CD1c-positive myeloid dendritic cell (primary cell): ENCODE data around the gene TLR5.

Experiments used
- DNase-seq: peaks from one replicate; pipeline ENCODE4 v3.0.0-alpha.2; 2016; ENCODE audit errors: extremely low spot score

Gene TLR5

DNA sequence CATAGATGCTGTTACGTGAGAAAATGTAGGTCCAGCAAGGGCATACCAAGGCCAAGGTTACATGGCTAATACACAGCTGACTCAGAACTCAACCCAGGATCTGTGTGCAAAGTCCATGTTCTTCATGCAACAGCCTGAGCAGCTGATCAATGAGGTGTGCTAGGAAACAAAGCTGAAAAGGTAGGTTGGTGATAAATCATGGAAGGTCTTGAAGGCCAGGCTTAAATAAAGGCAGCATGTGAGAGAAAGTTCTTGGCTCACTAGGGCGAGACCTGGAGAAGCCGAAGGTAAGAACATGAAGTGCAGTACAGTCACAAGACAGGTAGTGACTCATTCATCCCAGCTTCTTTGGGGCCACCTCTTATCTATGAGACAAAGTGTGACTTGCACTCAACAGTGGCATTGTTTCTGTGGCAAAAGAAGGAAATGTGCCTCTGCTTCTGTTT lies 33.4 kb downstream of the TLR5 start:
- DNase-seq, result no peak

DNA sequence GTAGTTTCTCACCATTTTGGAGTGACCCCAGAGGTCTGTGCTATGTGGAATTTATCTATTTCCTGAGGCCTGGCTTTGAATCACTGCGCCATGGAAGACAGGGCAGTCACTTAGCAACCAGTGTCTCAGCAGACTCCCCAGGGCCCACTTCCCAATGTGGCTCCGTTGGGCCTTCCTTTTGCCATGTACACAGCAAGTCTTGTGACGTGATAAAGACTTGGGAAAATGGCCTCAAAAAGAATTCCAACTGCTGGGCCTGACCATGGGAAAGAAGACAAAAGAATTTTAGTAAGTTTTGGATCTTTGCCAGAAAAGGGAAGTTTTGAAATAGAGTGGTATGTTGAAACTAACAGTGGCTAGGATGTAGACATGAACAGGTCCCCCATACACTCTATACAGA lies 36.2 kb downstream of the TLR5 start:
- no peak for DNase-seq

DNA sequence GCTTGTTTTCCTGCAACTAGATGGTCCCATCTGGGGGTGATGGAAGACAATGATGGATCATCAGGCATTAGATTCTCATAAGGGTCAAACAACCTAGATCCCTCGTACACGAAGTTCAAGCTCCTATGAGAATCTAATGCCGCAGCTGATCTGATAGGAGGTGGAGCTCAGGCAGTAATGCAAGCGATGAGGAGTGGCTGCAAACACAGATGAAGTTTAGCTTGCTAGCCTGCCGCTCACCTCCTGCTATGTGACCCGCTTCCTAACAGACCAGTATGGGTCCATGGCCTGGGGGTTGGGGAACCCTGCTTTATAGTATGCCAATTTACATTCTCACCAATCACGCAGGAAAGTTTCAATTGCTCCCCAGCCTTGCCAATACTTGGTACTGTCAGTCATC lies 37.5 kb downstream of the TLR5 start:
- DNase-seq, result no peak

DNA sequence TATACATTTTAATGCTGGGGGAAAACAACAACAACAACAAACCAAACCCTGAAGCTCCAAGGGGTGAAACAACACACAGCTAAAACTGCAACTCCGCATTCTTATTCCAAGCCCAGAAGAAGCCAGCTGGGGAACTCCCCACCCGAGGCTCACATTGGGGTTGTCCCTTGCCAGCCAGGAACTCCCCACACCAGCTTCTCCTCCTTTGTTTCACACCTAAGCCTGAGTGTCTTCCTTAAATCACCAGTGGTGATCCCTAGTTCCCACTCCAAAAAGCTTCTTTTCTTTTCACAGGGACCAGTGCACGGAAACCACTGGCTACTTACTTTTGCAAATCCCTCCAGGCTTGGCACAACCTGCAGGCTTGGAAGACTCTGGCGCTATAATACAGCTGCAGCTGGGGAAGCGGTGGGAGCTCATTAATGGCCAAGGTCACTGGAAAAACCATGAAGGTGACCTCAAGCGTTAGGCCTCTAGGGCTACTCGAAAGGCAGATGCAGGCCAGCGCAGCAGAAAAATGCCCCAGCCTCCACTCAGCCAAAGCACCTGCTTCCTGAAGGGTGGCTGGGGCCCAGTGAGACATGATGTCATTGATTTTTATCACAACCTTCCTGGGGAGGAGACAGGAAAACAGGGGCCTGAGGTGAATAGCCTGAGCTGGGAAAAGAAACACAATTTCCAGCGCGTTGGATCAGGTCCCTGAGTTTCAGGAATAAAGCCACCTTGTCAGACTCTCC lies 40.1 kb downstream of the TLR5 start:
- DNase-seq, result no peak

DNA sequence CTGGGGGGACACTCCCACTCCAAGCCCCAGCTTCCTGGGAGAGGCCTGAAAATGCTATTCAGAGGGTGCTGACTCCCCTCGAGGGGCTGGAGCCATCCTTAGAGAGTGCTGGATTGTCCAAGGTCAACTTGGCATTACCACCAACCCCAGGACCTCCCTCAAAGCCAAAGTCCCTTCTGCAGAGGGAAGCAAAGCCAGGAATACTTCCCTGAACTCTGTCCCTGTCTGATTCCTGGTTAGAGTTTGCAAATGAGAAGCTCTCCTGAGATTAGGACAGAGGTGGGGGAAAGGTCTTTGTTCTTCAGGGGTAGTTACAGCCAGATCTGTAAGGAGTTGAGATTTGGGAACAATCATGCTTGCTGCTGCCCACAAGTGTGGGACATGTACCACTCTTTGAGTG lies 45.3 kb downstream of the TLR5 start:
- DNase-seq, result no peak

DNA sequence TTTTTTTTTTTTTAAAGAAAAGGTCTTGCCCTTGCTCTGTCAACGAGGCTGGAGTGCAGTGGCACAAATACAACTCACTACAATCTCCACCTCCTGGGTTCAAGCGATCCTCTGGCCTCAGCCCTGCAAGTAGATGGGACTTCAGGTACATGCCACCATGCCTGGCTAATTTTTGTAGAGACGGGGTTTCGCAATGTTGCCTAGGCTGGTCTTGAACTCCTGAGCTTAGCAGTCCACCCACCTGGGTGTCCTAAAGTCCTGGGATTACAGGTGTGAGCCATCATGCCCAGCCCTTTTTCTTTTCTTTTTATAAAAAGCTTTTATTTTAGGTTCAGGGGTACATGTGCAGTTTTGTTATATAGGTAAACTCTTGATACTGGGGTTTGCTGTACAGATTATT lies 47.2 kb downstream of the TLR5 start:
- no peak for DNase-seq

DNA sequence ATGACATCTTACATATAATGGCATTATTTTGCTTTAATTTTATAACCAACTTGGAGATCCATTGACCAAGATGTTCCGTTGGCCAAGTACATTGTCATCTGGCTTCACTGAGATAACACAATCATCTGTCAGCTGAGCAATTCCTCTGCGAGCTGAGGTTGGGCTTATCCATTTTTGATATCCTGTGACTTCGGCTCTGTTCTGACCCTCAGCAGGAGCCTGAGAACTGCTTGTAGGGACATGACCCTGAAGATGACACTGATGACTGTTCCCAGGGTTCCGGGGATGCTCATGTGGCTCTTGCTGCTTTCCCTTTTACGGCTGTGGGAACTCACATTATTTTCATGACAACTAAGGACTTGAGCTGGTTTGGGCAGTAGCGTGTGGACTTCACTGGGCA lies 51.2 kb downstream of the TLR5 start:
- DNase-seq, result no peak

DNA sequence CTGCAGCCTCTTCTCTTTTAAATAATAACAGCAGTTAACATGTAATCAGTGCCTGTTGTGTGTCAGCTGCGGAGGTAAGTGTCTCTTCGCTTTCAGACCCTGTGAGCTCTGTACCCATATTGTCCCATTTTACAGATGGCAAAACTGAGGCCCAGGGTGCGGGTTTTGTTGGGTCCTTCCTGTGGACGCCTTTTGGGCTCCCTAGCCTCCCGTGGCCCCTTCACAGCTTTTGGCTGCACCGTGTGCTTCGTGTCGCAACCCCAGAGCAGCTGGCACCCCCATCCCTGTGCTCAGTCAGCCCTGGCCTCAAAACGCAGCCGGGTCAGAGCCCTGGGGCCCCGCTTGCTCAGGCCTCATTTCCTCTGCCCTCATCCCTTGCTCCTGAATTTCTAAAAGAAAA lies 53.8 kb downstream of the TLR5 start:
- no peak for DNase-seq

DNA sequence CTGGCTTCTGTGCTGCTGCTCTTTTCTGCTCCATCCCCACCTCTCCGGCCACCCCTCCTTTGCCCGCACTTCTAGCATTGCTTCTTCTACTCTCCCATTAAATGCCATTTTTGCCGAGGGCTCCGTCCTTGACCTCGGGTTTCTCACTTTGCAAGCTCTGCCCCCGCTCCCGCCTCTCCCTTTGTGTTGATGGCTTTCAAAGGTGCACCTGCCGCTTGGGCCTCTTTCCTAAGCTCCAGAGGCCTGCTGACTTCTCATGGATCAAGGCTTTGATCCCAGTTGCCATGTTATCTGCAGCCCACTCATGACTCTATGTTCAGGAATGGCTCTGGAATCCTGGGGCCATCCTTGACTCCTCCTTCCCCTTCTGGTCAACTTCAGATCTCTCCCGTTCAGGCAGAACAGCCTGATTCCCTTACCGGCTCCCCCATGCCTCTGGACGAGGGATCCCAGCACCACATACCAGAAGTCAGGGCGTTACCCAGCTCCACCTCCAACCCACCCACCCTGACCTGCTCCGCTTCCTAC lies 54.3 kb downstream of the TLR5 start:
- no peak for DNase-seq

DNA sequence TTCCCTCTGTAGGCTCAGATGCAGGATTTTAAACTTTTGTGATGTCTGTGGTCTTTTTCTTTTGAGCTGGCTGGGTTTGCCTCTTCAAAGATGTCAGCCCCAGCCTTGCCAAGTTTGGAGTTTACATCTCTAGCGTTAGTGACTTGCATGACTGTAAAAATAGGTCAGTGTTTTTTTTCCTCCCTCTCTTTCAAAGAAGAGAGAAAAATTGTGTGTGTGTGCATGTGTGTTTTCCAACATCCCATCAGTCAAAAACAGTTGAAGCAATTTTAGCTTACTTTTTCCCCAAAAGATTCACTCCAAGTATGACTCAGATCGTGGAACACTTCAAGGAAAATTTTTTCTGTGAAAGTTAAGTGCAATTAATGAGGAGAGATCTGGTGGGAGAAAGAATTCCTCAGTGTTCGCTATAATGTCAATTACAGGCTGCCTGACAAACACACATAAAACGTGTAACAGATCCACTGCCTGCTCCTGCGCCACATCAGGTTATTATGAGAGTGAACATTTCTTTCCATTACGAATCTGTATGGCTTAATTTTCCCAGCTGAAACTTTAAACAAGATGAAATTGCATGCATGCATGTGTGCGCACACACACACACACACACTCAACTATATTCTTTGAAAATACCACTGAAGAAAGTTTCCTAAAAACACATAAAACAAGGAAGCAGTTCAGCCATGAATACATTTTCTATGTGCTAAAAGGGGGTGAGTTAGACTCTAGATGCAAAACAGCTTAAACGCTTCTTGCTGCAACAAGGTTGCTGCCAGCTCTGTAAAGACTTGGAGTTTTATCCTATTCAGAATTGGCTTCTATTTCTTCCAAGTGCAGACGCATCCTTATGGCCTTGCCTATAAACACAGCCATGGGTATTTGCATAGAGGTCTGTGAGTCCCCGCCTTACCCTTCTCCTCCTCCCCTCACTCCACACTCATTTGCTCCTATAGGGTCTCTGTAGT lies 55.5 kb downstream of the TLR5 start:
- no peak for DNase-seq

DNA sequence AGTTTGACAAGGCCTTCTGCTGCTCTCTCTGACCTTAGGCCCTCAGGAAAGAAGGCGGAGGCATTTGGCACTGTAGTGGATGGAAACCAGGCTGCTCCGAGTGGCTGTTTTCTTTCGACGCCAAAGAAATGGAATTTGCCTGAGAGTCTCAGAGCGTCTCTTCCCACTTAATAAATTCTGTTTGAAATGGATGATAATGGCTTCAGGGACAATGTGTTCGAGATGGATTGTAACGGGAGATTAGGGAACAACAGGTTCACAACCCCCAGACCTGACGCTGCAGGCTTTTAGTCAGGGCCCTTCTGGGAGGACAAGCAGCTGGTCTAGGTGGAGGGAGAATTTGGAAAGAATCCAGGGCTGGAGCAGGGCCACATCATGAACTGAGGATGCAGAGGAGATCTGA lies 58.6 kb downstream of the TLR5 start:
- DNase-seq, result no peak

DNA sequence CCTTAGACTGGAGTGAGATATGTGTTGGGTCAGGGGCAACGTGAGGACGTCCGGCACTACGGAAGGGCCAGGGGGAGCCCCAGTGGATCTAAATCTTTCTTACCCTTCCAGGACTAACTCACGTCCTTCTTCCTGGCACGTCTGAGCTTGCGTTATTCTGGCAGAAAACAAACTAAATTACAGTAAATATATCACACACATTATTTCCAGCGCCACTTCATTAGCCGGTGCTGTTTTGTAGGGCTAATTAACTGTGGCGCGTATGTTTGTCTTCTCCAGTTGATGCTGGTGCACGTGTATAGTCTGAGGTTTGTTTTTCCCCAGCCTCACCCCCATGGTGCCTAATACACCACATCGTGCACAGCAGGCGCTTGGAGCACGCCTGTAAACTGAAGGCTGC lies 59.2 kb downstream of the TLR5 start:
- DNase-seq, result no peak

DNA sequence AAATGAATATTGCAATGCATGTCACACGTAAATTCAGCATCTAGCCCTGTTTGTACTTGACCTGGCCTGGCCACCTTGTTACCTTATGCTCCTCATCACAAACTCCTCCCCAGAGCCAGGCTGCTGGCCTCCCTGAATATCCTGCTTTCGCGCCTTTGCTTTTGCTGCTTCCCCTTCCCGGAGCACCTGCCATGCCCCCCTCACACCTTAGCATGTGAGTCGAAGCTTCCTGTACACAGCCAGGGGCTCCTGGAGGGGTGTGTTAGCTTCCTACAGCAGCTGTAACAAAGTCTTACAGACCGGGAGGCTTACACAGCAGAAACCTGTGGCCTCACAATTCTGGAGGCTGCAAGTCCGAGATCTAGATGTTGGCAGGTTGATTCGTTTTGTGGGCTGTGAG lies 60.1 kb downstream of the TLR5 start:
- DNase-seq, result no peak

DNA sequence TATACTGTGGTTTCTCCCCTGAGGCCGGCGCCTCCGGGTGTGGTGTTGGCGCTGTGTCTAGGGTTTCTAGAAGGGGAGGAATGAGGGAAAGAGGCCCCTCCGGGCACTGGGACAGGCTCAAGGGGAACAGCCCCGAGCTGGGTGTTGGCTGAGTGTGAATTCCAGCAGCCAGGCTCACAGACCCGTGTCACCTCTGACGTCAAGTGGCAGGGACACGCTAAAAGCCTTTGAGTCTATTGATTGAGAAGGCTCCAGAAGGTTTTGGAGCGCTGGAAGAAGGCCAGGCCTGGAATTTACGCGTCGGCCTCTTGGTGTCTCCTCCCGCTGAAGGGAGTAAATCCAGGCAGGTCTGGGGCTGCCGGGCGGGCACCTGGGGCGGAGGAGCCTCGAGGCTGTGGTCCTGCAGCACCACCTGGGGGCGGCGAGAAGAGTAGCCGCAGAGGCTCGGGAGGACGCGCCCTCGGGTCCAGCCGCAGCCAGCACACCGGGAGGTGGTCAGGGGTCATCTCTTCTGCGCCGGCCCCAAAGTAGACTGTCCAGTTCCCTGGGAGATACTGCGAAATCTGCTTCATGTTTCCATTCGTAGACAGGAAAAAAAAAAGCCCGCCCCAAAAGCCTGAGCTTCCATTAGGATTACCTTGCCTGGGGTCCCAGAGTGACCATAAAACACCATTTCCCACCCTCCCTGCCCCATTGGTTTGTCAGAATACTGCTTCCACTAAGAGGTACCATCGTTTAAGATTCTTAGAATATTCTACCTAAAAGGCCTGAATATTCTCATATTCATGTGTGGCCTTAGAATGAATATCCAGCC lies 61.7 kb downstream of the TLR5 start:
- peak; percentile 62 for DNase-seq

DNA sequence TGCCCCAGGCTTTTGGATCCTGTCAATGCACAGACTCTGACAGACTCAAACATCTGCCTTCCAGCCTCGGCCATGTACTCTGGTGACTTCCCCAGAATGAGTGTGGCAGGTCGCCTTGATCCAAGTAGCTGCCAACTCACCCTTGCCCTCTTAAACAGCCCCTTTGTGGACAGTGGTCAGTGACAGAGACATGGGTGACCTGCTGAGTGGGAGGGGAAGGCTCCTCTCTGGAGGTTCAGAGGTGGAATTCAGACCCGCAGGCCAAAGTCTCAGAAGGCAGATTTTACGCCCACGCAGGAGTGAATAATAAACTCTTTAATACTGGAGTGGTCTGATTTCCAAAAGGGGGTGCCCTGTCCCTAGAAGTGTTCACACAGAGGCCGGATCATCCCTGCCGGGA lies 63.5 kb downstream of the TLR5 start:
- DNase-seq, result no peak

DNA sequence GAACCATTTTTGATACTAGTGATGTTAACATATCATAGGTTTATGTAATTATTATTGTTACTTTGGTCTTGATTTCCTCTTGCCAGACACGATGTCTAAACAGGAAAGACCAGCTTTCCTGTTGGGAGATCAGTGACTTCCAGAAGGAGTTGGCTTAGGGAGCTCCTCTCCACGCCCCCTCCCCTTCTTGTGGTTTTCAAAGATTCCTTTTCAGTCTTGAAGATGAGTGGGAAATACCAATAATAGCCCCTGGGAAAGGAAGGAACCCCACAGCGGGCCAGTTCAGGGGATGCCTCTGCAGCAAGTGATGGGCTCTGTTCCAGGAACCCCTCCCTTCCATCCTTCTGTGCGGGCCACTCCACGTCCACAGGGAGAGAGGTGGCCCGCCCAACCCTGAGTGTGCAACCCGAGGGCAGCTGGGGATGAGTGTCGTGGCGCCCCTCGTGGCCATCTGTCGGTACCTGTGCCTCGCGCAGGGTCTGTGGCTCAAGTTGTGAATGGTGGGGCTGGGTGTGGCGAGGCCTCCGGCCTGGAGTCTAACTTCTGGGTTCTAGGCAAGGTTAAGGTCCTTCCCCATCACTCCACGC lies 65.7 kb downstream of the TLR5 start:
- no peak for DNase-seq

DNA sequence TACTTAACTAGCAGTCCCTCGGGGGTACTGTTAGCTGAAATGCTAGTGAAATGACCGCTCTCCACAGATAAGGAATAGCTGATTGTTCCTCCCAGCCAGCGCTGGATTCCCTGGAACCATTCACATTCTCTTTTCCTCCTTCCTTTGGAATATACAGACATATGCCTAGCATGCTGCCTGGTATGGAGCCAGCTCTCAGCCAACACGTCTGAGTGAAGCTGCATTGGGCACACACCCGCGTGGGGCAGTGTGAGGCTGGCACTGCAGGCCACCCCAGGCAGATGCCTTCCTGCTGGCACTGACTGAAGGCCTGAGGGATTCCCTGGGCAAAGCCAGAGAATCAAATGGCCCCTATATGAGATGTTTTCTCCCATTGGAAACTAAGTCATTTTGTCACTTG lies 66.7 kb downstream of the TLR5 start:
- DNase-seq, result no peak

DNA sequence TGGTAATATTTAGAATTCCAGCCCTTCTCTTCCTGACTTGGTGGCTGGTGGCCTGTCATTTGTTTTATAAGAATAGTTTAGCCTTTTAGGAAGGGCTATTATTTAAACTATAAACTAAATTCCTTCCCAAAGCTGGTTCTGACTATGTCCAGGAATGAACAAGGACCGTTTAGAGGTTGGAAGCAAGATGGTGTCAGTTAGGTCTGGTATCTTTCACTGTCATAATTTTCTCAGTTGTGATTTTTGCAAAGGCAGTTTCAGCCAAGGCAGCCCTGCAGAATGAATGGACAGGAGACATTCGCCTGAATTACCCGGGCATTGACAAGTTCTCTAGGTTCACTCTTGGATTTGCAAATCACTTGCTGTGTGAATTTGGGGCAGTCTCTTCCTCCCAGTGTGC lies 67.2 kb downstream of the TLR5 start:
- no peak for DNase-seq

DNA sequence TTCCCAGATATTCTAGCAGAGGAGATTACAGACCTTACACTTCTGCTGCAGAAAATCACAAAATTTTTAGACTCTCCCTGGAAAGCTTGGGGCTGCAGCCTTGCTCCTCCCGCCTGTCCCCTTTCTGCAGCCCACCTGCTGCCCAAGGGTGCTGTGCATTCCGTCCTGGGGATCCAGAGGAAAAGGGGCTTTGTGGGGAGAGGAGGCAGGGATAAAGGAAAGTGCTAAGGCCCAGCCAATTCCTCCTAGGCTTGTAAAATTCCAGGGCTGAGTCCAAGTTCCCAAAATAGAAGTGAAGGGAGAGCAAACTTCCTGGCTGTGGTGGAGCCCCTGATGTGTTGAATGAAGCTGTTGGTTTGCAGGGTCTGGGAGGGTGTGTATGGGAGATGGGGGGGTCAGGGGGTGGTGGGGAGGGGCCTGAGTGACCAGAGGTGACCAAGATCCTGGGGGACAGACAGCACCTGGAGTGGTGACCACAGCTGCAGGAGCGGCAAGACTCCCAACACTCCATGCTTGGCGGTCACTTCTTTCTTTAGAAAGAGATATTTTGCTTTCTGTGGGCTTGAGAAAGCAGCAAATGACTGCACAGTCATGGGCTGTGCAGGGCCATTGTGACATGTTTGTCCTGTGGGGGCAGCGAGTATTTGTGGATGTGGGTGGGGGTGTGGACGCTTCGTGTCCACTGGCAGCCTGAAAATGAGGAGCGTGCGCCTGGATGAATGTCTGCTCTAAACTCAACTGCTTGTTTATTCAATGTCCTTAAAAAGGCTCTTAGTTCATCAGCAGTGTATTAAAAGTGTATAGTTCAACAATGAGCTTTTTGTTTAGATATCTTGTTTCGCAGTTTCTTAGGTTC lies 68.4 kb downstream of the TLR5 start:
- no peak for DNase-seq

DNA sequence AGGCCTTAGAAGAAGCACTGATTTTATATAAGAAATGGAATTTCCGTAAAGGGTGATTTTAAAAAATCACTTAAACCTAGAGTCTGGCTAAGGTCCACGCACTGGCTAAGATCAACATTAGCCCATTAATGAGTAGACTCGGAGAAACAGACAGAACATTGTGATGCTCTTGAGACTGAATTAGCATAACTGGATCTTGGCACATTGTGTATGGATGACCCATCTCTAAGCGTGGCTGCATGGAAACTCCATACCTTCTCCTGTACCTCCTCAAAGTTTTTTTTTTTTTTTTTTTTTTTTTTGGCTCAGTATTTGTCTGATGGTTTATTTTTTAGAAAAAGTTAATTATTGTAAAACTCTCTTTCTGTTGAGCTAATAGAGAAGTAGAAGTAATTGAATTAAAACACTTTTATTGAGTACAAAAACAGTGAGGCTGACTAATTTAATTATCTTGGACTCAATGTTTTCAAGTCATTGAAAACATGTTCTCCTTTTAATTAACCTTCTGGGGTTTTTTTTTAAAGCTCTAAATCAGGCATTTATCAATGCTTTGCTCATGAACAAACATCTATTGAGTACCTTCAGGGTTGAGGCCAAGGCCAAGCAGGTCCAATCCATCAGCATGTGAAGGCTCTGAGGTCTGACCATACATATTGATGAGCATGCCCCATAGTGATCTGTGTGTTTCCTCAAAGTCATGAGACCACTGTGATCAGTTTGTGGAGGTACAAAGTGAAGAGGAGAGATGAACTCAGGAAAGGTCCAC lies 74.0 kb downstream of the TLR5 start:
- DNase-seq, result no peak
